ENCODE data around the gene OPA3. TPM values are rescaled to one million over a fixed set of nuclear protein-coding genes. Genes with fewer than 3 reads are reported as not detected.
A peak's percentile ranks its signal among the peaks of the same experiment; 100 is the strongest.

Gene OPA3
- total RNA-seq, 1 donor from 2014 or later = 15.3 TPM

DNA sequence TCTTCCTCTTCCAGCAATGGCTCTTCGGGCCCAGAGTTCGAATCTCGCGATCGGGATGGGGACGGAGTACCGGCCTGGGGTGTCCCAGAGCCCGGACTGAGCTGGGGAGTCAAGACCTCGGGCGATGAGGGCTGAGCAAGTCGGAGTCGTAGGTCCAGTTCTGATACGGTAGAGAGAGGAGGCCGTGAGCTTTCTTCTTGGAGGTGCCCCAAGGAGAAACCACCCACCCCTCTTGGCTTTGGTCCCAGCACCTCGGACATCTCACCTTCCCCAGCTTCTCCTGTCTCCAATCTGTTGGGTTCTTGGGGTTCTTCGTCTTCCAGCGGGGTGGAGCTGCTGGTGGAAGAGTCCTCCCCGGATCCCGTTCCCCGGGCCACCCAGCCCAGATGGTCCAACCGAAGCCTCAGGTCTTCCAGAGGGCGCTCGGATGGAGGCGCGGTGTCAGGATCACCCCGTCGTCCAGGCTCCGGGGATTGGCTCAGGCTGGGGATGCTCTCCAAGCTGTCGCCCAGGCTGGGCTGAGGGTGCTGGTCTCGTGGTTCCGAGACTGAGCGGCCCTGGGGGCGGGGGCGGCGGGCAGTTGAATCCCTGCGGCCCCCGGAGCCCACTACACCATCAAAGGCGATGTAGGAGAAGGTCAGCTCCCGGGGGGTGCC is 90.2 kb downstream of the OPA3 start:
- intact Hi-C loops (cut with DNase I) = loop anchor here (5.0 kb wide), 1 partner anchor 148 kb away; no protein-coding TSS in a partner anchor
- DNase-seq (ENCODE audit: low spot score) = no peak

GRCh38 chr19:45492627-45493470 is 91.8 kb downstream of the OPA3 start:
- no peak for DNase-seq (ENCODE audit: low spot score)
- intact Hi-C loops (cut with DNase I) = loop anchor here (5.0 kb wide), 1 partner anchor 149 kb away; no protein-coding TSS in a partner anchor

GRCh38 chr19:45492137-45492626 is 92.4 kb downstream of the OPA3 start:
- DNase-seq (ENCODE audit: low spot score) = no peak
- intact Hi-C loops (cut with DNase I) = loop anchor here (5.0 kb wide), 1 partner anchor 150 kb away; no protein-coding TSS in a partner anchor

- DNase-seq (ENCODE audit: low spot score) = no peak
- intact Hi-C loops (cut with DNase I) = no loop called here
Observed at GRCh38 chr19:45489216-45489855, 95.3 kb downstream of the OPA3 start.

- intact Hi-C loops (cut with DNase I) = no loop called here
- DNase-seq (ENCODE audit: low spot score) = no peak
Observed at GRCh38 chr19:45488708-45489107, 95.9 kb downstream of the OPA3 start.

GRCh38 chr19:45485305-45486077 is 99.1 kb downstream of the OPA3 start:
- DNase-seq (ENCODE audit: low spot score) = peak; percentile 99
- intact Hi-C loops (cut with DNase I) = no loop called here

DNA sequence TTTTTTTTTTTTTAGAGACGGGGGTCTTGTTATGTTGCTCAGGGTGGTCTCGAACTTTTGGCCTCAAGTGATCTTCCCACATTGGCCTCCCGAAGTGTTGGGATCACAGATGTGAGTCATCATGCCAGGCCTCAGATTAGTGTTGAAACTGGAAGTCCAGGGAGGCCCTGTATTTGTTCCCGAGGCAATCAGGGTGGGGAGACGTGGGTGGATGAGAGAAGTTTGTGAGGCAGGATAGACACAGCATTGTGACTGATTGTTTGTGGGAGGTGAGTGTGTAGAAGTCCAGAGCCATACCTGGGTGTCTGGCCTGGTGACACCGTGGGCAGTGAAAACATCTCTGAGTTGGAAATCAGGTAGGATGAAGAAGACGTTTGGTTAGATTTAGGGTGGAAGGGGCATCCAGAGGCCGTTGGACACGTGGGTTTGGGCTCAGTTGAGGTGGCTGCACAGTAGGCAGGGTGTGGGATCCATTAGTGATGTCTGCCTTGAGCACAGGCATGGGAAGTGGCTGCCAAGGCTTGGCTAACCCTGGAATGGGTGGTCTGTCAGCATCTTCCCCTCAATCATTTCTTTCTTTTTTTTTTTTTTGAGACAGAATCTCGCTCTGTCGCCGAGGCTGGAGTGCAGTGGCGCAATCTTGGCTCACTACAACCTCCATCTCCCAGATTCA is 100.2 kb downstream of the OPA3 start:
- DNase-seq (ENCODE audit: low spot score) = no peak
- intact Hi-C loops (cut with DNase I) = no loop called here

DNA sequence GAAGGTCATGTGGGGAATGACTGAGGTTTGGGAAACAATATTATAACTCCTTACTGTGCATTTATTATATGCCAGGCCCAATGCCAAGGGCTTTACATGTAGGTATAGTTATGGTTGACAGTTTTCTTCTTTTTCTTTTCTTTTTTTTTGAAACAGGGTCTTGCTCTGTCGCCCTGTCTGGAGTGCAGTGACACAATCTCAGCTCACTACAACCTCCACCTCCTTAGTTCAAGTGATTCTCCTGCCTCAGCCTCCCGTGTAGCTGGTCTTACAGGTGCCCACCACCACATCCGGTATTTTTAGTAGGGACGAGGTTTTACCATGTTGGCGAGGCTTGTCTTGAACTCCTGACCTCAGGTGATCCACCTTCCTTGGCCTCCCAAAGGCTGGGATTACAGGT is 101.6 kb downstream of the OPA3 start:
- DNase-seq (ENCODE audit: low spot score) = no peak
- intact Hi-C loops (cut with DNase I) = no loop called here

GRCh38 chr19:45478454-45479238 is 106.0 kb downstream of the OPA3 start:
- intact Hi-C loops (cut with DNase I) = loop anchor here (1.0 kb wide), 2 partner anchors 35 to 39 kb away; no protein-coding TSS in a partner anchor

GRCh38 chr19:45477713-45478453 is 106.7 kb downstream of the OPA3 start:
- DNase-seq (ENCODE audit: low spot score) = no peak
- intact Hi-C loops (cut with DNase I) = loop anchor here (1.0 kb wide), 2 partner anchors 35 to 39 kb away; no protein-coding TSS in a partner anchor

More at GRCh38 chr19:45478454-45479238, 106.0 kb downstream of the OPA3 start:
- DNase-seq (ENCODE audit: low spot score) = peak; percentile 93

Other genes with a start within 250 kb of the OPA3 start
- gene KLC3, start 244.1 kb downstream of the OPA3 start, total RNA-seq = not detected
- 12.4 TPM for gene ERCC2, start 214.2 kb downstream of the OPA3 start, total RNA-seq
- gene PPP1R13L, start 179.7 kb downstream of the OPA3 start, total RNA-seq = 119 TPM
- 3.2 TPM for gene POLR1G, start 178.2 kb downstream of the OPA3 start, total RNA-seq
- gene ERCC1, start 160.9 kb downstream of the OPA3 start, total RNA-seq = 89.0 TPM
- 0.94 TPM for gene FOSB, start 116.8 kb downstream of the OPA3 start, total RNA-seq
- gene RTN2, start 87.8 kb downstream of the OPA3 start, total RNA-seq = 15.1 TPM
- 0.59 TPM for gene PPM1N, start 86.4 kb downstream of the OPA3 start, total RNA-seq
- gene VASP, start 77.3 kb downstream of the OPA3 start, total RNA-seq = 60.4 TPM
- 6.9 TPM for gene GPR4, start 17.4 kb upstream of the OPA3 start, total RNA-seq
- 45.8 TPM for gene EML2, start 54.6 kb upstream of the OPA3 start, total RNA-seq
- gene GIPR, start 83.4 kb upstream of the OPA3 start, total RNA-seq = 6.9 TPM
- gene SNRPD2, start 107.2 kb upstream of the OPA3 start, total RNA-seq = 210 TPM
- gene QPCTL, start 107.9 kb upstream of the OPA3 start, total RNA-seq = 2.6 TPM
- 8.2 TPM for gene FBXO46, start 146.1 kb upstream of the OPA3 start, total RNA-seq
- not detected for gene MEIOSIN, start 148.6 kb upstream of the OPA3 start, total RNA-seq
- gene SIX5, start 184.4 kb upstream of the OPA3 start, total RNA-seq = 20.7 TPM
- 441 TPM for gene DMPK, start 197.7 kb upstream of the OPA3 start, total RNA-seq
- gene DMWD, start 208.0 kb upstream of the OPA3 start, total RNA-seq = 120 TPM
- gene RSPH6A, start 230.5 kb upstream of the OPA3 start, total RNA-seq = 0.16 TPM

Data from cardiac septum (tissue), 1 donor.